MM.1S (cell line): Measurements from ENCODE around the gene PPP1CC.

ENCODE experiments used
- EZH2 ChIP-seq: fragments of 300-600 bp; sonication (generic); optimal IDR thresholded peaks from 2 replicates; pipeline ENCODE3; 2017; ENCODE audit warnings: low read depth, mild to moderate bottlenecking, antibody characterized with exemption, low read length, mixed read lengths
- EZH2phosphoT487 ChIP-seq: fragments of 300-600 bp; sonication (generic); IDR thresholded peaks from 2 replicates; pipeline ENCODE4 v1.6.1; 2018; ENCODE audit warnings: antibody characterized with exemption, low read length
- TF ChIP-seq, protein P1 (sequence below): fragments of 300-600 bp; sonication (generic); IDR thresholded peaks from 2 replicates; pipeline ENCODE4 v1.5.1; 2016; ENCODE audit warnings: antibody characterized with exemption, low read length, mixed read lengths

DNA sequence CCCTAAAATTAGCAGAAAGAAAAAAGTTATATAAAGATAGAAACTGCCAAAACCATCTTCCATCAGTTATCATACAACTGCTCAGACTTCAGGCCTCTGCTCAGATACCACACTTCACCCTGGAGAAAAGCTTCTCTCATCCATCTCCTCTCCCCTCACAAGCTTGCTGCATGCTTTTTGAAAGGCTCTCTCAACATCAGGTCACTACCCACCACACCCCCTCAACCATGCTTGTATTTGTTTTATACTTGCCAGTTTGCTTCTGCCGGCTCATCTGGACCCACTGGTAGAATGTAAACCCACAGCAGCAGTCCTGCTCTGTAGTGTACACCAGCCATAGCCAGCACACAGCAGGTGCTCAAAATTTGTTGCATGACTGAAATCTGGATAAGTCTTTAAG, 8.8 kb downstream of the PPP1CC start:
- TF ChIP-seq, protein P1, sequence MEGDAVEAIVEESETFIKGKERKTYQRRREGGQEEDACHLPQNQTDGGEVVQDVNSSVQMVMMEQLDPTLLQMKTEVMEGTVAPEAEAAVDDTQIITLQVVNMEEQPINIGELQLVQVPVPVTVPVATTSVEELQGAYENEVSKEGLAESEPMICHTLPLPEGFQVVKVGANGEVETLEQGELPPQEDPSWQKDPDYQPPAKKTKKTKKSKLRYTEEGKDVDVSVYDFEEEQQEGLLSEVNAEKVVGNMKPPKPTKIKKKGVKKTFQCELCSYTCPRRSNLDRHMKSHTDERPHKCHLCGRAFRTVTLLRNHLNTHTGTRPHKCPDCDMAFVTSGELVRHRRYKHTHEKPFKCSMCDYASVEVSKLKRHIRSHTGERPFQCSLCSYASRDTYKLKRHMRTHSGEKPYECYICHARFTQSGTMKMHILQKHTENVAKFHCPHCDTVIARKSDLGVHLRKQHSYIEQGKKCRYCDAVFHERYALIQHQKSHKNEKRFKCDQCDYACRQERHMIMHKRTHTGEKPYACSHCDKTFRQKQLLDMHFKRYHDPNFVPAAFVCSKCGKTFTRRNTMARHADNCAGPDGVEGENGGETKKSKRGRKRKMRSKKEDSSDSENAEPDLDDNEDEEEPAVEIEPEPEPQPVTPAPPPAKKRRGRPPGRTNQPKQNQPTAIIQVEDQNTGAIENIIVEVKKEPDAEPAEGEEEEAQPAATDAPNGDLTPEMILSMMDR, result no peak
- TF ChIP-seq EZH2phosphoT487, result no peak
- no peak for TF ChIP-seq EZH2
